Activated naive CD8-positive, alpha-beta T cell treated with anti-CD3 and anti-CD28 coated beads, Interleukin-2, amount 50 U/mL, for 24 hours (primary cell): ENCODE data around the gene RNF115.
"Not testable (repeated sequence)": the region's sequence is repeated elsewhere in the genome, so short reads cannot be mapped to it uniquely, and the experiment has no call there.

Source experiments
- ATAC-seq: fragments of 150-1000 bp; cut with Tn5 transposase; one replicate; pipeline ENCODE4 v1.10.0; 2021
- DNase-seq: peaks from one replicate; pipeline ENCODE4 v3.0.0; 2021
- H3K27ac Mint-ChIP-seq: one replicate; pipeline ENCODE4 v1.8.0; 2021; ENCODE audit warnings: mild to moderate bottlenecking, mixed read lengths
- H3K27me3 Mint-ChIP-seq: one replicate; pipeline ENCODE4 v1.8.0; 2021; ENCODE audit warnings: mixed read lengths
- H3K36me3 Mint-ChIP-seq: one replicate; pipeline ENCODE4 v1.8.0; 2021; ENCODE audit warnings: low read depth, mixed read lengths
- H3K4me1 Mint-ChIP-seq: one replicate; pipeline ENCODE4 v1.8.0; 2021; ENCODE audit warnings: mixed read lengths
- H3K4me3 Mint-ChIP-seq: one replicate; pipeline ENCODE4 v1.8.0; 2021; ENCODE audit warnings: mild to moderate bottlenecking, moderate library complexity, mixed read lengths
- H3K9me3 Mint-ChIP-seq: one replicate; pipeline ENCODE4 v1.8.0; 2021; ENCODE audit warnings: mixed read lengths

Gene RNF115

GRCh38 chr1:145750426-145750825 lies 73.5 kb downstream of the RNF115 start:
- Mint-ChIP-seq H3K36me3 (peaks cover 37% of the 10 kb centered on the region), H3K9me3 (no peaks in the 10 kb centered on the region), H3K4me1 (peaks cover 10% of the 10 kb centered on the region), H3K27me3 (no peaks in the 10 kb centered on the region), H3K4me3 (no peak overlapping the region), H3K27ac (no peak overlapping the region)
- DNase-seq (no peak), ATAC-seq (no peak)

GRCh38 chr1:145747398-145748247 lies 76.3 kb downstream of the RNF115 start:
- ATAC-seq (no peak), DNase-seq (no peak)
- H3K4me3 Mint-ChIP-seq, result no peak overlapping the region
- peaks cover 49% of the 10 kb centered on the region for H3K36me3 Mint-ChIP-seq
- peaks cover 10% of the 10 kb centered on the region for H3K4me1 Mint-ChIP-seq
- H3K9me3 Mint-ChIP-seq, result no peaks in the 10 kb centered on the region
- H3K27me3 Mint-ChIP-seq, result no peaks in the 10 kb centered on the region
- H3K27ac Mint-ChIP-seq, result no peak overlapping the region

GRCh38 chr1:145740269-145740668 lies 83.6 kb downstream of the RNF115 start:
- DNase-seq, result no peak
- no peak overlapping the region for H3K4me3 Mint-ChIP-seq
- no peaks in the 10 kb centered on the region for H3K9me3 Mint-ChIP-seq
- ATAC-seq, result no peak
- no peaks in the 10 kb centered on the region for H3K27me3 Mint-ChIP-seq
- H3K4me1 Mint-ChIP-seq, result peaks cover 4% of the 10 kb centered on the region
- peaks cover 26% of the 10 kb centered on the region for H3K36me3 Mint-ChIP-seq
- no peak overlapping the region for H3K27ac Mint-ChIP-seq

GRCh38 chr1:145736191-145736590 lies 87.7 kb downstream of the RNF115 start:
- DNase-seq (no peak), ATAC-seq (no peak)
- no peaks in the 10 kb centered on the region for H3K27me3 Mint-ChIP-seq
- peaks cover 2% of the 10 kb centered on the region for H3K36me3 Mint-ChIP-seq
- H3K9me3 Mint-ChIP-seq, result no peaks in the 10 kb centered on the region
- H3K27ac Mint-ChIP-seq, result no peak overlapping the region
- H3K4me1 Mint-ChIP-seq, result peaks cover 2% of the 10 kb centered on the region
- H3K4me3 Mint-ChIP-seq, result no peak overlapping the region

- no peak for ATAC-seq
- peaks cover 6% of the 10 kb centered on the region for H3K4me1 Mint-ChIP-seq
- H3K4me3 Mint-ChIP-seq, result no peak overlapping the region
- DNase-seq, result no peak
- H3K9me3 Mint-ChIP-seq, result no peaks in the 10 kb centered on the region
- no peaks in the 10 kb centered on the region for H3K36me3 Mint-ChIP-seq
- no peaks in the 10 kb centered on the region for H3K27me3 Mint-ChIP-seq
- H3K27ac Mint-ChIP-seq, result no peak overlapping the region
These were observed 93.0 kb downstream of the RNF115 start for GRCh38 chr1:145730900-145731299.

GRCh38 chr1:145730467-145730866 lies 93.4 kb downstream of the RNF115 start:
- no peaks in the 10 kb centered on the region for H3K27me3 Mint-ChIP-seq
- DNase-seq, result no peak

GRCh38 chr1:145729666-145730436 lies 94.0 kb downstream of the RNF115 start:
- no peaks in the 10 kb centered on the region for H3K27me3 Mint-ChIP-seq
- no peak overlapping the region for H3K27ac Mint-ChIP-seq
- H3K36me3 Mint-ChIP-seq, result no peaks in the 10 kb centered on the region
- peaks cover 6% of the 10 kb centered on the region for H3K4me1 Mint-ChIP-seq
- H3K4me3 Mint-ChIP-seq, result no peak overlapping the region
- ATAC-seq, result no peak
- DNase-seq, result no peak
- no peaks in the 10 kb centered on the region for H3K9me3 Mint-ChIP-seq

More at GRCh38 chr1:145730467-145730866, 93.4 kb downstream of the RNF115 start:
- Mint-ChIP-seq H3K9me3 (no peaks in the 10 kb centered on the region), H3K36me3 (no peaks in the 10 kb centered on the region), H3K4me1 (peaks cover 6% of the 10 kb centered on the region), H3K4me3 (no peak overlapping the region), H3K27ac (no peak overlapping the region)
- no peak for ATAC-seq

GRCh38 chr1:145729196-145729595 lies 94.7 kb downstream of the RNF115 start:
- no peaks in the 10 kb centered on the region for H3K27me3 Mint-ChIP-seq
- no peak for ATAC-seq
- H3K9me3 Mint-ChIP-seq, result no peaks in the 10 kb centered on the region
- DNase-seq, result no peak
- H3K27ac Mint-ChIP-seq, result no peak overlapping the region
- no peak overlapping the region for H3K4me3 Mint-ChIP-seq
- H3K36me3 Mint-ChIP-seq, result no peaks in the 10 kb centered on the region
- peaks cover 6% of the 10 kb centered on the region for H3K4me1 Mint-ChIP-seq

- H3K27me3 Mint-ChIP-seq, DNase-seq, H3K4me3 Mint-ChIP-seq, ATAC-seq, H3K27ac Mint-ChIP-seq, H3K36me3 Mint-ChIP-seq, H3K9me3 Mint-ChIP-seq: not testable (repeated sequence)
- peaks cover 13% of the 10 kb centered on the region for H3K4me1 Mint-ChIP-seq
These were observed 97.7 kb downstream of the RNF115 start for GRCh38 chr1:145726193-145726592.

GRCh38 chr1:145720878-145721671 lies 102.8 kb downstream of the RNF115 start:
- ATAC-seq (peak; percentile 83), DNase-seq (peak; percentile 85)
- Mint-ChIP-seq H3K4me3 (peak overlapping the region; percentile 78), H3K9me3 (no peaks in the 10 kb centered on the region), H3K27me3 (peaks cover 9% of the 10 kb centered on the region), H3K4me1 (peaks cover 33% of the 10 kb centered on the region), H3K27ac (peak overlapping the region; percentile 74), H3K36me3 (no peaks in the 10 kb centered on the region)

GRCh38 chr1:145720556-145720877 lies 103.4 kb downstream of the RNF115 start:
- Mint-ChIP-seq H3K36me3 (no peaks in the 10 kb centered on the region), H3K9me3 (no peaks in the 10 kb centered on the region), H3K4me1 (peaks cover 33% of the 10 kb centered on the region), H3K4me3 (peak overlapping the region; percentile 78), H3K27me3 (peaks cover 9% of the 10 kb centered on the region), H3K27ac (peak overlapping the region; percentile 19)
- ATAC-seq (no peak), DNase-seq (no peak)

GRCh38 chr1:145719230-145720079 lies 104.4 kb downstream of the RNF115 start, which contains the start of gene CD160:
TSS of gene CD160 (plus strand) at chr1:145719499. CDS start at chr1:145728328, 8,829 bp downstream.
- peak; percentile 76 for ATAC-seq
- H3K36me3 Mint-ChIP-seq, result no peaks in the 10 kb centered on the region
- H3K4me3 Mint-ChIP-seq, result peak within 1 kb of the TSS; percentile 78
- peaks cover 33% of the 10 kb centered on the region for H3K4me1 Mint-ChIP-seq
- H3K27ac Mint-ChIP-seq, result peak within 1 kb of the TSS; percentile 79
- H3K27me3 Mint-ChIP-seq, result peaks cover 9% of the 10 kb centered on the region
- no peaks in the 10 kb centered on the region for H3K9me3 Mint-ChIP-seq
- peak; percentile 25 for DNase-seq

- not testable (repeated sequence) for DNase-seq, H3K27ac Mint-ChIP-seq, ATAC-seq, H3K4me3 Mint-ChIP-seq, H3K27me3 Mint-ChIP-seq, H3K9me3 Mint-ChIP-seq, H3K36me3 Mint-ChIP-seq
- H3K4me1 Mint-ChIP-seq, result peaks cover 33% of the 10 kb centered on the region
These were observed 105.4 kb downstream of the RNF115 start for GRCh38 chr1:145718465-145718864.

- H3K4me1 Mint-ChIP-seq, result peaks cover 32% of the 10 kb centered on the region
- H3K9me3 Mint-ChIP-seq, result no peaks in the 10 kb centered on the region
- no peak overlapping the region for H3K4me3 Mint-ChIP-seq
- H3K36me3 Mint-ChIP-seq, result no peaks in the 10 kb centered on the region
- H3K27ac Mint-ChIP-seq, result peak overlapping the region; percentile 71
- peaks cover 7% of the 10 kb centered on the region for H3K27me3 Mint-ChIP-seq
- DNase-seq, result no peak
- no peak for ATAC-seq
These were observed 106.1 kb downstream of the RNF115 start for GRCh38 chr1:145717833-145718232.
